ENCODE data around the gene PKD2L1.
"Not testable (repeated sequence)": the region's sequence is repeated elsewhere in the genome, so short reads cannot be mapped to it uniquely, and the experiment has no call there.

PKD2L1 gene

DNA sequence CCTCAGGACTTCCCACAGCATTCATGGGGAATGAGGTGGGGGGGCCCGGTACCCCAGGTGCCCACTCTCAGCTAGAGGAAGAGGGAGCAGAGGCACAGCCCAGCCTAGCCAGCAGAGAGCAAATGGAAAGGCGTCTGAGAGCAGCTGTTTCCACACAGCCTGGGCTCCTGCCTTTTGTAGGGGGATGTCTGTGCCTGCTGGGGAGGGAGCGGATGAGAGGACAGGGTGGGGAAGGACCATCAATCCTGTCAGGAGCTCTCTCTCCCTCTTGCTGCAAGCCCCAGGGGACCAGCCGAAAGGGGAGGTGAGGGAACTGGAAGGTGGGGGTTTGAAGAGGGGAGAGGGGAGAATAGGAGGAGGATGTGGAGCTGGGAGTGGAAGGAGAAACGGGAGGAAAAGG is at the start of gene PKD2L1:
Gene PKD2L1 (minus strand): TSS at position 150 of the 400 bp plus-strand sequence. CDS start 125 bp downstream, at position 25.
- no peak for DNase-seq

DNA sequence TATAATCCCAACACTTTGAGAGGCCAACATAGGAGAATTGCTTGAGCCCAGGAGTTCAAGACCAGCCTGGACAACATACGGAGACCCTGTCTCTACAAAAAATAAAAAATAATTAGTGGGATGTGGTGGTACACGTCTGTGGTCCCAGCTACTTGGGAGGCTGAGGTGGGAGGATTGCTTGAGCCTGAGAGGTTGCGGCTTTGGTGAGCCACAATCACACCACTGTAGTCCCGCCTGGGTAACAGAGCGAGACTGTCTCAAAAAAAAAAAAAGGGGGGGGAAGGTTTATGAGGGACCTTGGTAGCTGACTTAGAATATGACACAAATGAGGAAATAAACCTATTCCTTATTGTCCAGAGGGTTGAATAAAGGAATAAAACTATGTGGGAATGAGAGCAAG is 47.8 kb upstream of the PKD2L1 start:
- DNase-seq: no peak

- DNase-seq: not testable (repeated sequence)
Observed at GRCh38 chr10:100376656-100377055, 46.6 kb upstream of the PKD2L1 start.

DNA sequence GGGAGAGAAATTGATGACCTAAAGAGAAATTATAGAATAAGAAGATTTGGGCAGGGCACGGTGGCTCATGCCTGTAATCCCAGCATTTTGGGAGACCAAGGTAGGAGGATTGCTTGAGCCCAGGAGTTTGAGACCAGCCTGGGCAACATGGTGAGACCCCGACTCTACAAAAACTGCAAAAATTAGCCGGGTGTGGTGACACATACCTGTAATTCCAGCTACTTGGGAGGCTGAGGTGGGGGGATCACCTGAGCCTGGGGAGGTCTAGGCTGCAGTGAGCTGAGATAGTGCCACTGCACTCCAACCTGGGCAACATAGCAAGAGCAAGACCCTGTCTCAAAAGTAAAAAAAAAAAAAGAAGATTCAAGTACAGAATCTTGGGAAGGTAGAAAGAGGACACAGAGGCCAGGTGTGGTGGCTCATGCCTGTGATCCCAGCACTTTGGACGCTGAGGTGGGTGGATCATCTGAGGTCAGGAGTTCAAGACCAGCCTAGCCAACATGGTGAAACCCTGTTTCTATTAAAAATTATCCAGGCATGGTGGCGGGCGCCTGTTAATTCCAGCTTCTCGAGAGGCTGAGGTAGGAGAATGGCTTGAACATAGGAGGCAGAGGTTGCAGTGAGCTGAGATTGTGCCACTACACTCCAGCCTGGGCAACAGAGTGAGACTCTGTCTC is 44.8 kb upstream of the PKD2L1 start:
- DNase-seq: not testable (repeated sequence)

- DNase-seq: no peak
Observed at GRCh38 chr10:100374200-100374655, 44.2 kb upstream of the PKD2L1 start.

GRCh38 chr10:100373298-100374199 is 43.5 kb upstream of the PKD2L1 start:
- DNase-seq: peak; percentile 98

- DNase-seq: peak; percentile 58
Observed at GRCh38 chr10:100372415-100373297, 42.6 kb upstream of the PKD2L1 start.

GRCh38 chr10:100371482-100372027 is 41.5 kb upstream of the PKD2L1 start:
- no peak for DNase-seq

GRCh38 chr10:100370714-100371481 is 40.9 kb upstream of the PKD2L1 start:
- DNase-seq: peak; percentile 24

DNA sequence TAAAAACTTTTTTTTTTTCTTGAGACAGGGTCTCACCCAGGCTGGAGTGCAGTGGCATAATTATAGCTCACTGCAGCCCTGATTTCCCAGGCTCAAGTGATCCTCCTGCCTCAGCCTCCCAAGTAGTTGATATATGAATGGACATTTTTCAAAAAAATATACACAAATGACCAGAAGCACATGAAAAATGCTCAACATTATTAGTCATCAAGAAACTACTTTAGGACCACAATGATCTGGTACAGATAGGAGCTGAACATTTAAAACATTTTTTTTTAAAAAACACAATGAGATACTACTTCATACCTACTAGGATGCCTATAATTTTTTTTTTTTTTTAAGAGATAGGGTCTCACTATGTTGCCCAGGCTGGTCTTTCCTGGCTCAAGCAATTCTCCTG is 38.7 kb upstream of the PKD2L1 start:
- DNase-seq: no peak

DNA sequence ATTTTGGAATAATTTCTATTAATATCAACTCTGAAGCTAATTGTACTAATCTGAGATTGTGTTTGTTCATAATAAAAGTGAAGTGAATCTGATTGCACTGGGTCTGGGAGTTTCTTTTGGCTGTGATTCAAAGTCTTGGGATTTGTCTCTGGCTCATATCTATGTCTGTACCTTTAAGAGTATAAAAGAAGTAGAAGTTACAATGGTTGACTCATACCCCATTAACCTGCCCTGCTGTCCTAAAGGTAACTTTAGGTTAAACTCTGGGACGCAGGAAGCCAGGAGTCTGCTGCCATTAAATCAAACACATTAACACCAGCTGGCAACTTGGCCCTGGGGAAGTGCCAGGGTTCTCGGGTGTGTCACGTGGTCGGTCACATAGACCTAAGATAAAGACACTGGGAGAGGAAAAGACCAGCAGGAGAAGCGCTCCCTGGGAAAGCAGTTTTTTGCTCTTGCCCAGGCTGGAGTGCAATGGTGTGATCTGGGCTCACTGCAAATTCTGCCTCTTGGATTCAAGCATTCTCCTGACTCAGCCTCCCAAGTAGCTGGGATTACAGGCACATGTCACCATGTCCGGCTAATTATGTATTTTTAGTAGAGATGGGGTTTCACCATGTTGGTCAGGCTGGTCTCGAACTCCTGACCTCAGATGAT is 34.8 kb upstream of the PKD2L1 start:
- DNase-seq: peak; percentile 71

GRCh38 chr10:100364175-100364574 is 34.1 kb upstream of the PKD2L1 start:
- no peak for DNase-seq

GRCh38 chr10:100362570-100363496 is 32.8 kb upstream of the PKD2L1 start:
- DNase-seq: no peak

DNA sequence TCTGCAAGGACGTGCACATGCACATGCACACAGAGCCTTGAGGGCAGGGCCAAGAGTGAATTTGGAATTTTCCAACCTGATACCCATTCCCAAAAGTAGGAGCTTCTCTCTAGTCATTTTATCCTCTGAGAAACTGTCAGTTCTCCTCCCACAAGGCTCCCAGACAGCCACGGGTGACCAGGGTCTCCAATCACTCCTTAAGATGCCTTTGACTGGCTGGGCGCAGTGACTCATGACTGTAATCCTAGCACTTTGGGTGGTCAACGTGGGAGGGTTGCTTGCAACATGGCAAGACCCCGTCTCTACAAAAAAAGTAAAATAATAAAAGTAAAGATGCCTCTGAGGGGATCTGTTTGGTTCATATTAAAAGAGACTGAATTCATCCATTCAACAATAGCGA is 30.2 kb upstream of the PKD2L1 start:
- no peak for DNase-seq

DNA sequence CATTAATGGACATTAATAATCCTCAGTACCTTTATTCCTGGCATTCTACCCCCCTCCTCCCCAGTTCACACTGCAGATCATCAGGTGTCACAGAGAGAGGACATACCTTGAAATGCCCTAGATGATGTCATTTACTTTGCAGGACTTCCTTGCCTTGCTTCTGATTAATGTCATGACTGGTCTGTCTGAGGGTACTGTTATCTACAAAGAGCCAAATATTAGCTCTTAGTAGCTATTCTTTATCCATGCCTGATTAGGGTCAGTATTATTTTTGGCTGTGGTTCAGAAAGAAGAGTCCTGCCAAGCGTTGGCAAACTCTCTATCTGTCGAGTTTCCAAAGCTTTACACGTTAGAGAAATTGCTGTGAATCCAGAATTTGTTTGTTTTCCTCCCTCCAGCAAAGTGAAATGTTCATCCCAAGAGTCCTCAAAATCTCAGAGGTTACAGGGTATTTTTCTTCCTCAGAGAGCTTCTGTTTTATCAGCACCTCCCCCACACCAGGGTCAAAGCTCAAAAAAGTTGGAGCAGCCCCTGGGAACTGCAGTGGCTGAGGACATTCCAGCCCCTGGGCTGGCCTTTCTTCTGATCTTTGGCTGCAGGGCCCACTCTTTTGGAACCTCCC is 29.6 kb upstream of the PKD2L1 start:
- DNase-seq: no peak

DNA sequence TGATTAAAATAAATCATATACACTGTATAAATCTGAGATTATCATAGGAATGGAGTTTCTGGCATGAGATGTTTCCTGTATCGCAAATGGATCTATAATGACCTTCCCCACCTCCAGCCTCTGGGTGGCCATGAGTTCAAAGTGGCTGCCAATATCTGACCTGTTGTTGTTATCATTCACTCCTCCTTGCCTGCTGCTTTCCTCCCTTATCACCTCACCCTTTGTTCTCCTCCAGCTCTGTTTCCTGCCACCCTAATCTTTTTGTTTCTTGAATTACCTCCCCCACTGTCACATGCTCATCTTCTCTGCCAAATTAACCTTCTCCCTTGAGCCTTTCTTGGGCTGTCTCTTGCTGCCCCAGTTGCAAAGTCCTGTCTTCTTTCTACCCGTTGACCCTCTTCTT is 29.0 kb upstream of the PKD2L1 start:
- DNase-seq: no peak

DNA sequence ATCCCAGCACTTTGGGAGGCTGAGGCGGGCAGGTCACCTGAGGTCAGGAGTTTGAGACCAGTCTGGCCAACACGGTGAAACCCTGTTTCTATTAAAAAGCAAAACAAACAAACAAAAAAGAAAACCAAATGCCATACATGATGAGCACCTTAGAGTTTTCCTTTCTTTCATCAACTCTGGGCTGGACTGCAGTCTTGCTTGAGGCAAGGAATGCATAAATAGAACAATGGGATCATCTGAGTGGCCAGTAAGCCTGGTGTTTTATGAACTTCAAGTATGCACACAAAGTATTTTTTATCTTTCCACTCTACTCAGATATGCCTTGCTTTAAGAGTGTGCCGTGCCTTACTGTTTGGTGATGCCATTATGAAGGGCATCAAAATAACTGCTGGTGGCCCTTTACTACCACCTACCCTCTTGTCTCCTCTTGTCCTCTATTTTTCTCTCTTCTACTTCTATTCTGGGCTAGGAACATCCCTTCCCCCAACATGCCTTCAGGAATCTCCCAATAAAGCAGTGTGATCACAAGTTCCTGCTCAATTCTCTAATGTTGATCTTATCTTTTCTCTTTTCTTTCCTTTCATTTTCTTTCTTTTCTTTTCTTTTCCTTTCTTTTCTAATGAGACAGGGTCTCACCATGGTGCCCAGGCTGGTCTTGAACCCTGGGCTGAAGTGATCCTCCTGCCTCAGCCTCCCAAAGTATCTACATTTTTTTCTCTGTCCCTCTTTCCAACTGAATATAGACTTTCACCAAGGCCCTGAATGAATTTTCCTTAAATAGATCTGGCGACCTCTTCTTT is 27.2 kb upstream of the PKD2L1 start:
- DNase-seq: no peak

DNA sequence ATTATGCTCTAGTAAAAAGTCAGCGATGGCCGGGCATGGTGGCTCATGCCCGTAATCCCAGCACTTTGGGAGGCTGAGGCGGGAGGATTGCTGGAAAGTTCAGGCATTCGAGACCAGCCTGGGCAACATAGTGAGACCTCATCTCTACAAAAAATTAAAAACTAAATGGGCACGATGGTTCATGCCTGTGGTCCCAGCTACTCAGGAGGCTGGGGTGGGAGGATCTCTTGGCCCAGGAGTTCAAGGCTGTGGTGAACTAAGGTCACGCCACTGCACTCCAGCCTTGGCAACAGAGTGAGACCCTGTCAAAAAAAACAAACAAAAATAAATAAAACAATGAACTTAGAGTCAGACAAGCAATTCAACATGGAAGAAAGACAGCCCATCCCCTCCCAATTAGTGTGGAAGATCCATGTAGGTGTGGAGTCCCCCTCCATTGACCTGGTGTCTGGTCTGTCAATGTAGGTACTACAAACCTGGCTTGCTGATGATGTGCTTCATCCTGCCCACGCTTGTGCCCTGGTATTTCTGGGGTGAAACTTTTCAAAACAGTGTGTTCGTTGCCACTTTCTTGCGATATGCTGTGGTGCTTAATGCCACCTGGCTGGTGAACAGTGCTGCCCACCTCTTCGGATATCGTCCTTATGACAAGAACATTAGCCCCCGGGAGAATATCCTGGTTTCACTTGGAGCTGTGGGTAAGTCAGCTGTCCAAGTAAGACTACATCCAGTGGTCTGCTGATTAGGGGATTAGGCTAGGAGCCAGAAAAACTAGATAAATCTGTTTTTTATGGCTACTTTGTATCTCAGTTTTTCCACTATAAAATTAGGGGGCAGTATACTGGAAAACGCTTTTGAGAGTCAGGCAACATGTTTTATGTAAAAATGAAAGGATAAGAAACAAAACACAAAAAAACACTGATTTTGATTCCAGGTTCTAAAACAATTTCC is 26.3 kb upstream of the PKD2L1 start:
- no peak for DNase-seq

All from SHP77 treated with DMSO at 0.1 percent for 48 hours (cell line).